Activated naive CD8-positive, alpha-beta T cell treated with anti-CD3 and anti-CD28 coated beads, Interleukin-2, amount 50 U/mL, for 16 hours (primary cell): ENCODE data around the gene NUP93.

ENCODE experiments used
- DNase-seq: peaks from one replicate; pipeline ENCODE4 v3.0.0-alpha.2; 2020; ENCODE audit warnings: low read depth, low spot score

NUP93 gene

GRCh38 chr16:56742030-56742984, 12.4 kb downstream of the NUP93 start:
- DNase-seq, result no peak

- no peak for DNase-seq
Observed at GRCh38 chr16:56743840-56744239, 13.9 kb downstream of the NUP93 start.

- no peak for DNase-seq
Observed at GRCh38 chr16:56744996-56745640, 15.2 kb downstream of the NUP93 start.

- no peak for DNase-seq
Observed at GRCh38 chr16:56747486-56748045, 17.6 kb downstream of the NUP93 start.

- no peak for DNase-seq
Observed at GRCh38 chr16:56748191-56748590, 18.3 kb downstream of the NUP93 start.

GRCh38 chr16:56748826-56749225, 18.9 kb downstream of the NUP93 start:
- no peak for DNase-seq

GRCh38 chr16:56749672-56750491, 20.0 kb downstream of the NUP93 start:
- no peak for DNase-seq

- no peak for DNase-seq
Observed at GRCh38 chr16:56753410-56753809, 23.5 kb downstream of the NUP93 start.

- no peak for DNase-seq
Observed at GRCh38 chr16:56755038-56755437, 25.1 kb downstream of the NUP93 start.

GRCh38 chr16:56758432-56758831, 28.5 kb downstream of the NUP93 start:
- no peak for DNase-seq

GRCh38 chr16:56758930-56759329, 29.0 kb downstream of the NUP93 start:
- no peak for DNase-seq

GRCh38 chr16:56763291-56763916, 33.5 kb downstream of the NUP93 start:
- no peak for DNase-seq

- DNase-seq, result no peak
Observed at GRCh38 chr16:56764835-56765234, 34.9 kb downstream of the NUP93 start.

- no peak for DNase-seq
Observed at GRCh38 chr16:56765949-56766348, 36.0 kb downstream of the NUP93 start.

GRCh38 chr16:56767024-56767423, 37.1 kb downstream of the NUP93 start:
- no peak for DNase-seq

GRCh38 chr16:56769677-56770076, 39.7 kb downstream of the NUP93 start:
- DNase-seq, result no peak

- DNase-seq, result no peak
Observed at GRCh38 chr16:56771558-56772279, 41.8 kb downstream of the NUP93 start.

- DNase-seq, result no peak
Observed at GRCh38 chr16:56773532-56773931, 43.6 kb downstream of the NUP93 start.

GRCh38 chr16:56774016-56774680, 44.2 kb downstream of the NUP93 start:
- no peak for DNase-seq

- no peak for DNase-seq
Observed at GRCh38 chr16:56775162-56775561, 45.2 kb downstream of the NUP93 start.
